Liver (tissue), 9 donors: ENCODE results near the gene CDK5RAP2. TPM values are rescaled to one million over a fixed set of nuclear protein-coding genes. Genes with fewer than 3 reads are reported as not detected.

Experiments
- DNase-seq: peaks from one replicate; pipeline ENCODE4 v3.0.0-alpha.2; 2017; ENCODE audit warnings: low spot score
- H3K27ac ChIP-seq, 2 donors: one replicate each; pipeline ENCODE4 v1.7.0; 2013; ENCODE audit warnings: inconsistent platforms in 2 of 2, low read length in 2 of 2, control low read depth in 1 of 2, low read depth in 1 of 2, mild to moderate bottlenecking in 1 of 2
- H3K27me3 ChIP-seq, 4 donors: one replicate each; pipeline versions ENCODE4 v1.6.1 to v1.7.0; 2013; ENCODE audit warnings: low read length in 3 of 4, inconsistent platforms in 1 of 4, mild to moderate bottlenecking in 1 of 4, moderate library complexity in 1 of 4; ENCODE audit not compliant: control insufficient read depth in 4 of 4, insufficient read depth in 4 of 4
- H3K36me3 ChIP-seq, 4 donors: one replicate each; pipeline versions ENCODE4 v1.6.1 to v1.7.0; 2013; ENCODE audit warnings: low read length in 3 of 4, mild to moderate bottlenecking in 3 of 4, low read depth in 1 of 4, moderate library complexity in 1 of 4; ENCODE audit not compliant: control insufficient read depth in 4 of 4, insufficient read depth in 3 of 4
- H3K4me1 ChIP-seq, 4 donors: one replicate each; pipeline versions ENCODE4 v1.6.1 to v1.7.0; 2013; ENCODE audit warnings: low read length in 3 of 4, mild to moderate bottlenecking in 3 of 4, moderate library complexity in 1 of 4; ENCODE audit not compliant: control insufficient read depth in 4 of 4, insufficient read depth in 4 of 4
- H3K4me3 ChIP-seq, 3 donors: one replicate each; pipeline versions ENCODE4 v1.6.1 to v1.7.0; 2013; ENCODE audit warnings: low read length in 3 of 3, control low read depth in 1 of 3, low read depth in 1 of 3, mild to moderate bottlenecking in 1 of 3
- H3K9ac ChIP-seq, 2 donors: one replicate each; pipeline ENCODE4 v1.7.0; 2013; ENCODE audit warnings: low read length in 2 of 2, mild to moderate bottlenecking in 2 of 2, moderate library complexity in 2 of 2, control low read depth in 1 of 2, low read depth in 1 of 2
- H3K9me3 ChIP-seq, 4 donors: one replicate each; pipeline versions ENCODE4 v1.6.1 to v1.7.0; 2013; ENCODE audit warnings: low read length in 3 of 4; ENCODE audit not compliant: control insufficient read depth in 4 of 4
- ATF3 ChIP-seq: IDR thresholded peaks from 2 replicates; pipeline ENCODE4 v1.6.1; 2016; ENCODE audit warnings: antibody characterized with exemption
- CTCF ChIP-seq: fragments of 150-350 bp; IDR thresholded peaks from 2 replicates; pipeline ENCODE4 v1.5.1; 2017; ENCODE audit warnings: improper control_type of control experiment, low read depth, low read length; ENCODE audit not compliant: missing input control
- EGR1 ChIP-seq, 2 donors: IDR thresholded peaks; 2 replicates each; pipeline ENCODE4 v1.6.1; 2016 to 2018; ENCODE audit warnings: antibody characterized with exemption in 2 of 2, low read depth in 2 of 2
- FOXA1 ChIP-seq: IDR thresholded peaks from 2 replicates; pipeline ENCODE4 v1.6.1; 2016; ENCODE audit warnings: antibody characterized with exemption
- FOXA2 ChIP-seq: IDR thresholded peaks from 2 replicates; pipeline ENCODE4 v1.6.1; 2016; ENCODE audit warnings: antibody characterized with exemption
- GABPA ChIP-seq, 2 donors: IDR thresholded peaks in 1 of 2; conservative IDR thresholded peaks in 1 of 2; 2 replicates each; pipeline ENCODE4 v1.6.1; 2016; ENCODE audit warnings: antibody characterized with exemption in 2 of 2, mild to moderate bottlenecking in 1 of 2, moderate library complexity in 1 of 2
- HNF4A ChIP-seq, 2 donors: conservative IDR thresholded peaks; 2 replicates each; pipeline ENCODE4 v1.6.1; 2016; ENCODE audit warnings: antibody characterized with exemption in 2 of 2, mild to moderate bottlenecking in 2 of 2
- HNF4G ChIP-seq: IDR thresholded peaks from 2 replicates; pipeline ENCODE4 v1.6.1; 2016; ENCODE audit warnings: antibody characterized with exemption
- JUND ChIP-seq, 2 donors: IDR thresholded peaks; 2 replicates each; pipeline ENCODE4 v1.6.1; 2016; ENCODE audit warnings: antibody characterized with exemption in 2 of 2
- NR2F2 ChIP-seq: IDR thresholded peaks from 2 replicates; pipeline ENCODE4 v1.6.1; 2016; ENCODE audit warnings: antibody characterized with exemption
- RAD21 ChIP-seq, 2 donors: IDR thresholded peaks; 2 replicates each; pipeline ENCODE4 v1.6.1; 2016; ENCODE audit warnings: antibody characterized with exemption in 2 of 2, mild to moderate bottlenecking in 2 of 2
- REST ChIP-seq: IDR thresholded peaks from 2 replicates; pipeline ENCODE4 v1.6.1; 2016; ENCODE audit warnings: antibody characterized with exemption, mild to moderate bottlenecking
- RXRA ChIP-seq, 2 donors: IDR thresholded peaks; 2 replicates each; pipeline ENCODE4 v1.6.1; 2017 to 2018; ENCODE audit warnings: antibody characterized with exemption in 2 of 2, mild to moderate bottlenecking in 1 of 2
- SP1 ChIP-seq: IDR thresholded peaks from 2 replicates; pipeline ENCODE4 v1.6.1; 2018; ENCODE audit warnings: antibody characterized with exemption, mild to moderate bottlenecking
- TAF1 ChIP-seq: conservative IDR thresholded peaks from 2 replicates; pipeline ENCODE4 v1.6.1; 2016; ENCODE audit warnings: antibody characterized with exemption, mild to moderate bottlenecking
- YY1 ChIP-seq: IDR thresholded peaks from 2 replicates; pipeline ENCODE4 v1.6.1; 2016; ENCODE audit warnings: antibody characterized with exemption, mild to moderate bottlenecking
- WGBS: extraction: QIAGEN DNeasy Blood & Tissue Kit; methylation state at CpG from one replicate; pipeline ENCODE4 v1.1.7; 2013; 5-methylcytosine and 5-hydroxymethylcytosine counted together
- polyA plus RNA-seq, 2 donors: library from polyadenylated mRNA; stranded (reverse) in 1 of 2; unstranded in 1 of 2; fragments of 200-250 nt in 1 of 2; fragments of >200 nt in 1 of 2; fragmentation: Nextera tagmentation in 1 of 2; extraction: Ambion mirVana in 1 of 2; gene quantifications; one replicate each; pipeline versions ENCODE4 v1.2.1 to v1.2.3, GENCODE V29; 2013 to 2015
- total RNA-seq, 2 donors: library from RNA; depleted of rRNA; stranded (reverse); fragments of >200 nt; gene quantifications; one replicate each; pipeline ENCODE4 v1.2.3, GENCODE V29; 2014
- TF ChIP-seq, protein P1 (sequence below): IDR thresholded peaks from 2 replicates; pipeline ENCODE4 v1.6.1; 2016; ENCODE audit warnings: antibody characterized with exemption
- TF ChIP-seq, protein P2 (sequence below): IDR thresholded peaks from 2 replicates; pipeline ENCODE4 v1.6.1; 2016; ENCODE audit warnings: antibody characterized with exemption
- donor health status: healthy.
- donor health status: healthy.
- donor health status: healthy.
- donor health status: healthy.
- donor health status: healthy.

CDK5RAP2 gene
- total and polyA plus RNA-seq, 4 donors, result 11.7 to 38.9 (median 21.7) TPM

GRCh38 chr9:120395376-120395775 lies 184.6 kb downstream of the CDK5RAP2 start:
- H3K9ac ChIP-seq, result peak overlapping the region in 1 of 2 donors; percentile 15
- no peaks in the 10 kb centered on the region for H3K9me3 ChIP-seq
- H3K36me3 ChIP-seq, result peaks cover 2 to 29% (median 9%) of the 10 kb centered on the region in 4 donors
- peaks cover 24 to 57% (median 46%) of the 10 kb centered on the region in 4 donors for H3K4me1 ChIP-seq
- H3K27ac ChIP-seq, result peak overlapping the region; percentile 89
- no peaks in the 10 kb centered on the region for H3K27me3 ChIP-seq
- no peak for TF ChIP-seq HNF4A (conservative IDR thresholded peaks at IDR 0.05)
- no peak for TF ChIP-seq FOXA1
- no peak for TF ChIP-seq NR2F2
- TF ChIP-seq RXRA (IDR thresholded peaks at IDR 0.05), result no peak
- no peak for TF ChIP-seq SP1
- TF ChIP-seq RAD21 (IDR thresholded peaks at IDR 0.05), result no peak
- no peak for TF ChIP-seq YY1
- no peak for TF ChIP-seq CTCF
- TF ChIP-seq JUND (IDR thresholded peaks at IDR 0.05), result no peak
- no peak for TF ChIP-seq REST
- TF ChIP-seq, protein P1, sequence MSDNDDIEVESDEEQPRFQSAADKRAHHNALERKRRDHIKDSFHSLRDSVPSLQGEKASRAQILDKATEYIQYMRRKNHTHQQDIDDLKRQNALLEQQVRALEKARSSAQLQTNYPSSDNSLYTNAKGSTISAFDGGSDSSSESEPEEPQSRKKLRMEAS, result no peak
- no peak for TF ChIP-seq HNF4G
- no peak for TF ChIP-seq FOXA2
- TF ChIP-seq GABPA (IDR thresholded peaks at IDR 0.05 in 1 of 2, conservative IDR thresholded peaks at IDR 0.05 in 1 of 2), result no peak
- TF ChIP-seq, protein P2, sequence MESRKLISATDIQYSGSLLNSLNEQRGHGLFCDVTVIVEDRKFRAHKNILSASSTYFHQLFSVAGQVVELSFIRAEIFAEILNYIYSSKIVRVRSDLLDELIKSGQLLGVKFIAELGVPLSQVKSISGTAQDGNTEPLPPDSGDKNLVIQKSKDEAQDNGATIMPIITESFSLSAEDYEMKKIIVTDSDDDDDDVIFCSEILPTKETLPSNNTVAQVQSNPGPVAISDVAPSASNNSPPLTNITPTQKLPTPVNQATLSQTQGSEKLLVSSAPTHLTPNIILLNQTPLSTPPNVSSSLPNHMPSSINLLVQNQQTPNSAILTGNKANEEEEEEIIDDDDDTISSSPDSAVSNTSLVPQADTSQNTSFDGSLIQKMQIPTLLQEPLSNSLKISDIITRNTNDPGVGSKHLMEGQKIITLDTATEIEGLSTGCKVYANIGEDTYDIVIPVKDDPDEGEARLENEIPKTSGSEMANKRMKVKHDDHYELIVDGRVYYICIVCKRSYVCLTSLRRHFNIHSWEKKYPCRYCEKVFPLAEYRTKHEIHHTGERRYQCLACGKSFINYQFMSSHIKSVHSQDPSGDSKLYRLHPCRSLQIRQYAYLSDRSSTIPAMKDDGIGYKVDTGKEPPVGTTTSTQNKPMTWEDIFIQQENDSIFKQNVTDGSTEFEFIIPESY, result no peak
- TF ChIP-seq TAF1, result no peak
- no peak overlapping the region for H3K4me3 ChIP-seq
- no peak for DNase-seq
- WGBS, result 82% methylated on average over 7 of the region's 7 CpGs

DNA sequence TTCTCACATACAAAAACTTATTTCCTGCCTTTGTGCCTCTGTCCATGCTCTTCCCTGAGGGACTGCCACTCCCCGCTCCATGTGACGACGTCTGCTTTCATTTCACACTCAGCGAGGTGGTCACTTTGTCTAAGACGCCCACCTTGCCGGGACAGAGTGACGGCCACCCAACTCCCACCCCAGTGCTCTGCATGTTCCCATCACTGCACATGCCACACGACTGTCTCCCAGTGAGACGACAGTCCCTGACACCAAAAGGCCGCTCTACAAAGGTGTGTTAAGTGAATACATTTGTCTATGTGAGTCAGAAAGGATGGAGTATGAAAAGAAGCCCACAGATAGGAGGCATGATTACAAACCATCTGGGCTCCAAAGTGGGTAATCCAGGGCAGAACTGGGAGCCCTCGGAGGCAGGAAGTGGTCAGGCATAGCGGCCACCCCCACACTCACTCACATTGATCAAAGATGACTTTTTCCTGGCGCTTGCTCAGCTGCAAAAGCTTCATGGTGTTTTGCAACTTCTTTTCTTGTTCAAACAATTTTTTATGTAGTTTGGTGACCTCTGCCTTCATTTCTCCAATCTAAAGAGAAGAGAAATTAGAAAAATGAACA lies 185.8 kb downstream of the CDK5RAP2 start:
- Histone ChIP-seq H3K4me1 (peaks cover 28 to 62% (median 53%) of the 10 kb centered on the region in 4 donors), H3K36me3 (peaks cover 4 to 19% (median 5%) of the 10 kb centered on the region in 4 donors), H3K9ac (peak overlapping the region in 1 of 2 donors; percentile 39), H3K4me3 (no peak overlapping the region), H3K9me3 (no peaks in the 10 kb centered on the region), H3K27ac (peak overlapping the region; percentile 89), H3K27me3 (no peaks in the 10 kb centered on the region)
- DNase-seq, result no peak
- 69% methylated on average over 13 of the region's 13 CpGs for WGBS
- peak; percentile 92 for TF ChIP-seq SP1
- peak; percentile 61 to 79 for TF ChIP-seq EGR1 (IDR thresholded peaks at IDR 0.05; ENCODE audit: low read depth in 2 of 2)
- TF ChIP-seq JUND (IDR thresholded peaks at IDR 0.05), result peak in 1 of 2 donors; percentile 29
- TF ChIP-seq YY1, result peak; percentile 90
- TF ChIP-seq GABPA (IDR thresholded peaks at IDR 0.05 in 1 of 2, conservative IDR thresholded peaks at IDR 0.05 in 1 of 2), result peak; percentile 17 to 52
- TF ChIP-seq TAF1, result no peak
- TF ChIP-seq, protein P2, result no peak
- TF ChIP-seq FOXA1, result no peak
- peak; percentile 62 to 69 for TF ChIP-seq HNF4A (conservative IDR thresholded peaks at IDR 0.05)
- peak; percentile 11 for TF ChIP-seq FOXA2
- peak; percentile 13 to 31 for TF ChIP-seq RAD21 (IDR thresholded peaks at IDR 0.05)
- no peak for TF ChIP-seq ATF3
- no peak for TF ChIP-seq HNF4G
- TF ChIP-seq, protein P1, result peak; percentile 40
- TF ChIP-seq NR2F2, result no peak
